ENCODE measurements around the gene CHD6.

DNA sequence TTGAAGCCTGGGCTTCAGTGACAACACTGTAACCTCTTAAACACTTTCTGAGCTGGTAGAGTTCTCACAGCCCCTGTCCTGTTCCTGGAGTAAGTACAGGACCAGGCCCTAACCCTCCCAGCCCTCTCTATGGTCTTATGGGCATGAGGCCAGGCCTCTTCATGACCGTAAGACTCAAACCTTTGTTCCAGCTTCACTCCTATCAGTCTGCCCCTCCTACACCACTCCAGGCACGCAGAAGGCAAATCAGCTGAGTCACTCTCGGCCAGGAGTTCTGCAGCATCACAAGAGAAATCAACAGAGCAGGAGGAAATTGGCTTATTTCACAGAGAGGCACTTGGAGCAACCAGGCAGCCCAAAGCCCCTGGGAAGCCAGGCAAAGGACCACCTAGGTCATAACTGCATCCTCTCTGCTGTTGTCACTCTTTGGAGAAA is 25.3 kb upstream of the CHD6 start:
- TF ChIP-seq, protein P1, sequence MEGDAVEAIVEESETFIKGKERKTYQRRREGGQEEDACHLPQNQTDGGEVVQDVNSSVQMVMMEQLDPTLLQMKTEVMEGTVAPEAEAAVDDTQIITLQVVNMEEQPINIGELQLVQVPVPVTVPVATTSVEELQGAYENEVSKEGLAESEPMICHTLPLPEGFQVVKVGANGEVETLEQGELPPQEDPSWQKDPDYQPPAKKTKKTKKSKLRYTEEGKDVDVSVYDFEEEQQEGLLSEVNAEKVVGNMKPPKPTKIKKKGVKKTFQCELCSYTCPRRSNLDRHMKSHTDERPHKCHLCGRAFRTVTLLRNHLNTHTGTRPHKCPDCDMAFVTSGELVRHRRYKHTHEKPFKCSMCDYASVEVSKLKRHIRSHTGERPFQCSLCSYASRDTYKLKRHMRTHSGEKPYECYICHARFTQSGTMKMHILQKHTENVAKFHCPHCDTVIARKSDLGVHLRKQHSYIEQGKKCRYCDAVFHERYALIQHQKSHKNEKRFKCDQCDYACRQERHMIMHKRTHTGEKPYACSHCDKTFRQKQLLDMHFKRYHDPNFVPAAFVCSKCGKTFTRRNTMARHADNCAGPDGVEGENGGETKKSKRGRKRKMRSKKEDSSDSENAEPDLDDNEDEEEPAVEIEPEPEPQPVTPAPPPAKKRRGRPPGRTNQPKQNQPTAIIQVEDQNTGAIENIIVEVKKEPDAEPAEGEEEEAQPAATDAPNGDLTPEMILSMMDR (IDR thresholded peaks at IDR 0.05): no peak
- no peak for TF ChIP-seq POLR2AphosphoS5 (IDR thresholded peaks at IDR 0.05)

Data from esophagus muscularis mucosa (tissue), 3 donors.